Measurements from ENCODE around the gene NALCN.

The NALCN gene

GRCh38 chr13:101393140-101393539 lies 23.2 kb downstream of the NALCN start:
- H3K4me3 ChIP-seq (ENCODE audit: low read depth, low read length): no peak overlapping the region
- TF ChIP-seq, protein P1, sequence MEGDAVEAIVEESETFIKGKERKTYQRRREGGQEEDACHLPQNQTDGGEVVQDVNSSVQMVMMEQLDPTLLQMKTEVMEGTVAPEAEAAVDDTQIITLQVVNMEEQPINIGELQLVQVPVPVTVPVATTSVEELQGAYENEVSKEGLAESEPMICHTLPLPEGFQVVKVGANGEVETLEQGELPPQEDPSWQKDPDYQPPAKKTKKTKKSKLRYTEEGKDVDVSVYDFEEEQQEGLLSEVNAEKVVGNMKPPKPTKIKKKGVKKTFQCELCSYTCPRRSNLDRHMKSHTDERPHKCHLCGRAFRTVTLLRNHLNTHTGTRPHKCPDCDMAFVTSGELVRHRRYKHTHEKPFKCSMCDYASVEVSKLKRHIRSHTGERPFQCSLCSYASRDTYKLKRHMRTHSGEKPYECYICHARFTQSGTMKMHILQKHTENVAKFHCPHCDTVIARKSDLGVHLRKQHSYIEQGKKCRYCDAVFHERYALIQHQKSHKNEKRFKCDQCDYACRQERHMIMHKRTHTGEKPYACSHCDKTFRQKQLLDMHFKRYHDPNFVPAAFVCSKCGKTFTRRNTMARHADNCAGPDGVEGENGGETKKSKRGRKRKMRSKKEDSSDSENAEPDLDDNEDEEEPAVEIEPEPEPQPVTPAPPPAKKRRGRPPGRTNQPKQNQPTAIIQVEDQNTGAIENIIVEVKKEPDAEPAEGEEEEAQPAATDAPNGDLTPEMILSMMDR (IDR thresholded peaks at IDR 0.05; ENCODE audit: low read depth, low read length): no peak
- no peak for DNase-seq (ENCODE audit: low read depth, low spot score)
- in situ Hi-C loops (cut with HindIII; ENCODE audit: low sequenced_read_pairs): no loop called here

GRCh38 chr13:101390461-101390860 lies 25.8 kb downstream of the NALCN start:
- no peak overlapping the region for H3K4me3 ChIP-seq (ENCODE audit: low read depth, low read length)
- in situ Hi-C loops (cut with HindIII; ENCODE audit: low sequenced_read_pairs): no loop called here
- peak; percentile 82 for DNase-seq (ENCODE audit: low read depth, low spot score)
- TF ChIP-seq, protein P1 (IDR thresholded peaks at IDR 0.05; ENCODE audit: low read depth, low read length): no peak

DNA sequence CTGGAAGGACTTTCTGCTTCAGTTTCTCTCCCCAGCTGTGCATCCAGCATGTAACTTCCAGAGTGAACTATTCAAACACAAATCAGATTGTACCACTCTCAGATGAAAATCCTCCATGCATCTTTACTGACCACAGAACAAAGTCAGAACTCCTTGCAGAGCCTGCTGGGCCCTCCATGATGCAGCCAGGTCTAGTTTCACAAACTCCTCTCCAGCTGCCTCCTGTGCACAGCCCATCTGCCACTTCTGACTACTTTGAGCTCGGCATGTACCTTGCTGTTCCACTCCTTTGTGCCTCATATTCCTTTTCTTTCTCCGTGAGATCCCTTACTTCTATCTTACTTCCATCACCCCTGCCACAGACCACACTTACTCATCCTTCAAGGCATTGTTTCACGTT lies 31.4 kb downstream of the NALCN start:
- H3K4me3 ChIP-seq (ENCODE audit: low read depth, low read length): no peak overlapping the region
- in situ Hi-C loops (cut with HindIII; ENCODE audit: low sequenced_read_pairs): no loop called here
- TF ChIP-seq, protein P1 (IDR thresholded peaks at IDR 0.05; ENCODE audit: low read depth, low read length): no peak
- DNase-seq (ENCODE audit: low read depth, low spot score): no peak

DNA sequence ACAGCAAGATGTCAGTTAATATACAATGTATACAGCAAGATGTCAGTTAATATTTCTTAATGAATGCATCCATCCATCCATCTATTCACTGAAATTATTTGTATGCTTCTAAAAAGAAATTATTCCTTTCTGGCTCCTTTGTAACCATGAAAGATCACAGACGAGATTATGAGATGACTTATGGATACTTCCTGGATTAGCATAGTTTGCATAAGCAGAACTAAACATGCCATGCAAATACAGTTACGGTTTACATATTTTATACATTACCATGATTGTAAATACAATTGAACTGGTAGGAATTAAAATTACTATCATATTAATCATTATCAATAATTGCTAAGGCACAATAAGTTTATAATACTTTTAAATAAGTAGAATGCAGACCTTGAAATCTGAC lies 32.7 kb downstream of the NALCN start:
- no peak overlapping the region for H3K4me3 ChIP-seq (ENCODE audit: low read depth, low read length)
- in situ Hi-C loops (cut with HindIII; ENCODE audit: low sequenced_read_pairs): no loop called here
- DNase-seq (ENCODE audit: low read depth, low spot score): no peak
- TF ChIP-seq, protein P1 (IDR thresholded peaks at IDR 0.05; ENCODE audit: low read depth, low read length): no peak

DNA sequence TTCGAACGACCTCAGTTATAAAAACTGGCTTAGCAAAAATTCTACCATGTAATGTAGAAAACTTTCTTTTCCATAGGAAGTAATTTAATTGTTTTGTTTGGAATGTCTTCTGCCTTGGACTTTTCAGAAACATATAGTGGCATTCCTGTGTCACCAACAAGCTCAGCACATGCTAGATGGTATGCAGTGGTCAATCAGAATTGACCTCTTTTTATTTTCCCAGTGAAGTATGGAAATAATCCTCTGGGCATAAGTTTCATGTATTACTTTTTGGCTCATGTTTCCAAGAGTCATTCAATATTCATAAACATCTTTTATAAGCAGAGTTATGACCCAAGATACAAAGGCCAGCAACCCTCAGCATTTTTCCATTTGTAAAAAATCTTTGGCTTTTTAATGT lies 33.6 kb downstream of the NALCN start:
- DNase-seq (ENCODE audit: low read depth, low spot score): no peak
- in situ Hi-C loops (cut with HindIII; ENCODE audit: low sequenced_read_pairs): no loop called here
- no peak overlapping the region for H3K4me3 ChIP-seq (ENCODE audit: low read depth, low read length)
- TF ChIP-seq, protein P1 (IDR thresholded peaks at IDR 0.05; ENCODE audit: low read depth, low read length): no peak

- H3K4me3 ChIP-seq (ENCODE audit: low read depth, low read length): no peak overlapping the region
- TF ChIP-seq, protein P1 (IDR thresholded peaks at IDR 0.05; ENCODE audit: low read depth, low read length): no peak
- in situ Hi-C loops (cut with HindIII; ENCODE audit: low sequenced_read_pairs): no loop called here
- no peak for DNase-seq (ENCODE audit: low read depth, low spot score)
Observed at GRCh38 chr13:101382086-101382485, 34.2 kb downstream of the NALCN start.

GRCh38 chr13:101360525-101360924 lies 55.8 kb downstream of the NALCN start:
- no peak for DNase-seq (ENCODE audit: low read depth, low spot score)
- TF ChIP-seq, protein P1 (IDR thresholded peaks at IDR 0.05; ENCODE audit: low read depth, low read length): no peak
- in situ Hi-C loops (cut with HindIII; ENCODE audit: low sequenced_read_pairs): no loop called here
- H3K4me3 ChIP-seq (ENCODE audit: low read depth, low read length): no peak overlapping the region
